Fibroblast of upper back skin (primary cell): ENCODE measurements around the gene ZFP69B.
"Not testable (repeated sequence)": the region's sequence is repeated elsewhere in the genome, so short reads cannot be mapped to it uniquely, and the experiment has no call there.

Source experiments
- DNase-seq: peaks from one replicate; pipeline ENCODE4 v3.0.0-alpha.2; 2013

The ZFP69B gene

GRCh38 chr1:40438391-40439015 is 11.8 kb upstream of the ZFP69B start:
- DNase-seq: no peak

GRCh38 chr1:40439247-40439646 is 11.0 kb upstream of the ZFP69B start:
- no peak for DNase-seq

GRCh38 chr1:40450495-40451237 is 390 bp downstream of the ZFP69B start:
- DNase-seq: peak; percentile 61

- DNase-seq: no peak
Observed at GRCh38 chr1:40451238-40451585, 936 bp downstream of the ZFP69B start.

GRCh38 chr1:40454873-40455272 is 4.6 kb downstream of the ZFP69B start:
- no peak for DNase-seq

- no peak for DNase-seq
Observed at GRCh38 chr1:40462956-40463590, 12.8 kb downstream of the ZFP69B start.

- DNase-seq: no peak
Observed at GRCh38 chr1:40469327-40469726, 19.1 kb downstream of the ZFP69B start.

GRCh38 chr1:40475268-40475667 is 25.0 kb downstream of the ZFP69B start:
- DNase-seq: no peak

- DNase-seq: peak; percentile 66
Observed at GRCh38 chr1:40476924-40477677, 26.8 kb downstream of the ZFP69B start, which contains the start of gene ZFP69. ZFP69 (plus strand) TSS chr1:40477290; CDS start chr1:40479362, 2,072 bp downstream.

GRCh38 chr1:40477678-40478053 is 27.4 kb downstream of the ZFP69B start:
- peak; percentile 11 for DNase-seq

GRCh38 chr1:40478276-40478675 is 28.0 kb downstream of the ZFP69B start:
- DNase-seq: no peak

- no peak for DNase-seq
Observed at GRCh38 chr1:40479156-40479555, 28.9 kb downstream of the ZFP69B start.

GRCh38 chr1:40495315-40495903 is 45.1 kb downstream of the ZFP69B start:
- DNase-seq: no peak

- DNase-seq: not testable (repeated sequence)
Observed at GRCh38 chr1:40502651-40503050, 52.4 kb downstream of the ZFP69B start.

- no peak for DNase-seq
Observed at GRCh38 chr1:40507973-40508372, 57.7 kb downstream of the ZFP69B start.

- DNase-seq: peak; percentile 75
Observed at GRCh38 chr1:40508375-40509341, 58.4 kb downstream of the ZFP69B start, which contains the start of gene EXO5. EXO5 (plus strand) TSS chr1:40508767; CDS start chr1:40514545, 5,778 bp downstream.
